GM21447 (cell line): ENCODE data around the gene CNNM4.

ENCODE experiments used
- ATAC-seq: cut with Tn5 transposase; IDR thresholded peaks from one replicate; pipeline ENCODE4 v1.9.1; 2021; ENCODE audit not compliant: unreplicated experiment

CNNM4 gene

GRCh38 chr2:96830044-96830562 lies 69.4 kb downstream of the CNNM4 start:
- ATAC-seq = no peak

DNA sequence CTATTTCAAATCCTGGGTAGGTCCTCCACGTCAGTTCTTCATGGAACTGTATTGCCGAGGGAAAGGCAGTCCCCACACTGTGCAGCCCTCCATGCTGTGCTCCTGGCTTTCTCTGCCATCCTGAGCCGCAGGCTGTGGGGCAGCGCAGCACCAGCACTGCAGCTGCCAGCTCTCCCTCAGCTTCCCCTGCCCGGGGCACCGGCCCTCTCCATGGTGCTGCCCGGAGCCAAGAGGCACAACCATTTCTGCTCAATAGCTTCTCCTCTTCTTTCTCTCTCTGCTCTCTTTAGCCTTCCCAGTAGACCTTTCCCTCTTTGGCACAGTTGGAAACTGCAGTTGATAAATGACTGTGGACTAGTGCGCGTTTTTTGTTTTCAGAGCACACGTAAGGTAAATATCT lies 71.0 kb downstream of the CNNM4 start:
- no peak for ATAC-seq

- ATAC-seq = no peak
Observed at GRCh38 chr2:96832408-96832753, 71.7 kb downstream of the CNNM4 start.

DNA sequence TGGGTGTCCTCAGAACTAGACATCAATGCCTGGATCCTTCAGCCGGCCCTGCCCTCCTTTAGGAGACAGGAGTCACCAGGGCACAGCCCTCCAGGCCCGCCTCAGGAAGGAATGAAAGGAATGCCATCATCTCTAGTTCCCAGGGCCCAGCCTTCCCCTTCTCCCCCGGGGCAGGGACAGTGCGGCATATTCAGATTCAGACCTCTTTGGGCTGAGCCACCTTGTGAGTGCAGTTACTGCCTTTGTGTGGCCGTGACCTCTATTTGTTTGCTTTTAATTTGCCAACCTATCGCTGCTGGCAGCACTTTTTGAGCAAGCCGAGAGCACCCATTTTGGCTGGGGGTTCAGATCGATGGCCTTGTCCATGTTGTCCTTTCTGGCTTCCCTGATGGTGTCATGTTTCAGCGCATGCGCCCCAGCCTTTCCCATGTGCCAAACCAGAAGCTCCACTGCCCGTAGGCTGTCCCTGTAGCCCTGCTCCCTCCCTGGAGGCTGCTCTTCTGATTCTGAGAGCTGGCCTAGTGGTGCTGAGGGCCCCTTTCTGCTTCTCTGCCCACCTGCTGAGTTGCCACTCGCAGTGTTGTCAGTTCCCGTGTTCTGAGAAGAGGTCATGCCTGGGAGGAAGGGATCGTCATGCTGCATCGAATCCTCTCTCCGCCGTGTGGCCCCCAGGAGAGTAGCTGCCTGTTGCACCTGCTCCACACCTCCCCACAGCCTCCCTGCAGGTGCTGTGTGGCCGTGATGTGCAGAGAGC lies 72.2 kb downstream of the CNNM4 start:
- no peak for ATAC-seq

GRCh38 chr2:96835830-96836229 lies 75.1 kb downstream of the CNNM4 start:
- ATAC-seq = no peak

DNA sequence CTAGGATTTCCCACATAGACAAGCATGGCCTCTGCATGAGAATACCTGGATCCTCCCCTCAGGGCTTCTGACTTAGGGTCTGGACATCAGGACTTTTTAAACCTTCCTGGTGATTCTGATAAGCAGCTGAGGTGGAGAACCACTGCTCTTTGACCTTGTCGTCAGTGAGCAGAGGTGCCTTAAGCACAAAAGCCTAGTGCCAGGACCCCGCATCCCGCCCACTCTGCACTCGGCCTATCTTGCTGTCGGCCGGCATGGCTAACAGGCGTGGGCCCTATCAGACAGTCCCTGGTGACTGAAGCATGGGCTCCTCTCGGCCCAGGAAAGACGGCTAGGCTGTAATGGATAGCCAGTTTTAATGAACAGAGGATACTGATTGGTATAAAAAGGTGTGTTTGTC lies 76.9 kb downstream of the CNNM4 start:
- no peak for ATAC-seq

GRCh38 chr2:96838345-96839292 lies 77.9 kb downstream of the CNNM4 start:
- ATAC-seq = no peak

GRCh38 chr2:96839293-96839874 lies 78.7 kb downstream of the CNNM4 start:
- ATAC-seq = peak; percentile 79

- no peak for ATAC-seq
Observed at GRCh38 chr2:96839875-96840850, 79.5 kb downstream of the CNNM4 start.

- no peak for ATAC-seq
Observed at GRCh38 chr2:96841701-96842495, 81.2 kb downstream of the CNNM4 start.

- no peak for ATAC-seq
Observed at GRCh38 chr2:96842600-96842999, 81.9 kb downstream of the CNNM4 start.

GRCh38 chr2:96843538-96844268 lies 83.0 kb downstream of the CNNM4 start, which contains the start of gene ANKRD23:
Gene ANKRD23 (minus strand): TSS chr2:96844021. CDS start chr2:96843992, 29 bp downstream.
- no peak for ATAC-seq

DNA sequence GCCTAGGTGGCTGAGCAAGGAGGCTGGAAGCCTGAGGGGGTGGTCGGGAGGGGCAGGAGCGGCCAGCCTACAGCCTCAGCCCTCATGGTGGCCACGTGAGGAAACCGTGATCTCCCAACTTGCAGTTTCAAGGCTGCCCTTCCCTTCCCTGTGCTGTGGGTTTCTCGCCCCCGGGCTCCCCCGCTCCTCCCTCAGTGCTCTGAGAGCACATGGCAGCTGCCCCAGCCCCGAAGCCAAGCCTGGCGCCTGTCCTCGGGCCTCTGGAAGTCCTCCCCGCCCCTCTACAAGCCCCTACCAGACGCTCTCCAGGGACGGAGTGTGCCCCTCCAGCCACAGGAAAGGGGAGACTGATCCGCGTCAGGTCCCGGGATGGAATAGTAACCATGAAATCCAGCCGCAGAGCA lies 83.7 kb downstream of the CNNM4 start:
- ATAC-seq = no peak

- no peak for ATAC-seq
Observed at GRCh38 chr2:96846825-96847224, 86.1 kb downstream of the CNNM4 start.

- ATAC-seq = no peak
Observed at GRCh38 chr2:96847586-96847985, 86.9 kb downstream of the CNNM4 start.

GRCh38 chr2:96848264-96848663 lies 87.6 kb downstream of the CNNM4 start:
- ATAC-seq = no peak

DNA sequence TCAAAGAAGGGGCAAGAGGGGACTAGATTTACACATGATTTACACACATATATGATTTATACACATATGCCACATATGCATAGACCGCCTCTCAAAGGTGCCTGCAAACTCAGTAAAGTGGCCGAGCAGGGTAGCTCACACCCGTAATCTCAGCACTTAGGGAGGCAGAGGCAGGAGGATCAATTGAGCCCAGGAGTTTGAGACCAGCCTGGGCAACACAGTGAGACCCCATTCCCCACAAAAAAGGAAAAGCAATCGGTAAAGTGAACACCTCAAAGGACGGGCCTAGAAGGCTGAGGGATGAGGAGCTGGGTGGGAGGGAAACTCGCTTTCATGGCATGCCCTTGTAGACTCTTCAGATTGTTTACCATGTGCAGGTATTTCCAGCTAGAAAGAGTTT lies 92.0 kb downstream of the CNNM4 start:
- ATAC-seq = no peak

- no peak for ATAC-seq
Observed at GRCh38 chr2:96853321-96853720, 92.6 kb downstream of the CNNM4 start.
